Fibroblast of skin of right quadriceps (primary cell): ENCODE measurements around the gene EHD1.

ENCODE experiments used
- DNase-seq: peaks from one replicate; pipeline ENCODE4 v3.0.0-alpha.2; 2013

Gene EHD1

DNA sequence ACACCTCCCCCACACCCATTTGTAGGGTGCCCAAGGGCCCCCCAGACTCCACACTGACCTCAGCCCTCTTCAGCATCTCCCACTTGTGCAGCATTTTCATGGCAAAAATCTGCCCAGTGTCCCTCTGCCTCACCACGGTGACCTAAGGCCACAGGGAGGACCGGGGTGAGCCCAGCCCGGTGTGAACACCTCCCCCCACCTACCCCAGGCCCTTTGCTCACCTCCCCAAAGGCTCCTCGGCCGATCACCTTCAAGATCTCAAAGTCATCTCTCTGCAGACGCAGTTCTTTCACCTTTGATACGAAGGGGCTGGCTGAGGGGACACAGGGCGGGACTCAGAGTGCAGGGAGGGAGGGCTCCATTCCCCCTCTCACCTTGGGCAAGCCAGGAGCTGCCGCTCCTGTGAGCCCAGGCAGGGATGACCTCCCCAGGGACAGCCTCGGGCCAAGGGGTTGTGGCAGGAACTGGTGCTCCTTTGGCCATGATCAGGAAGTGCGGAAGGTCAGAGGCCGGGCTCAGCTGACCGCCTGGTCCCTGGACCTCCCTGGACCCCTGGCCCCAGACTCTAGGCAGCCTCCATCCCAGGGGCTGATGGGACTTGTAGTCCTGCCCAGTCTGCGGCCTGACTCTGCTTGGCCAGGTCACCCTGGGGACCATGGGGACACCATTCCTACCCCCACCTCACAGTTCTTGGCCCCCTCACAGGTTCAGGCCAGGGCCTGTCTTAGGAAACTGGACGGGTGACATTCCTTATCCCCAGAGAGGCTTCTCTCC, 36.6 kb downstream of the EHD1 start:
- no peak for DNase-seq

DNA sequence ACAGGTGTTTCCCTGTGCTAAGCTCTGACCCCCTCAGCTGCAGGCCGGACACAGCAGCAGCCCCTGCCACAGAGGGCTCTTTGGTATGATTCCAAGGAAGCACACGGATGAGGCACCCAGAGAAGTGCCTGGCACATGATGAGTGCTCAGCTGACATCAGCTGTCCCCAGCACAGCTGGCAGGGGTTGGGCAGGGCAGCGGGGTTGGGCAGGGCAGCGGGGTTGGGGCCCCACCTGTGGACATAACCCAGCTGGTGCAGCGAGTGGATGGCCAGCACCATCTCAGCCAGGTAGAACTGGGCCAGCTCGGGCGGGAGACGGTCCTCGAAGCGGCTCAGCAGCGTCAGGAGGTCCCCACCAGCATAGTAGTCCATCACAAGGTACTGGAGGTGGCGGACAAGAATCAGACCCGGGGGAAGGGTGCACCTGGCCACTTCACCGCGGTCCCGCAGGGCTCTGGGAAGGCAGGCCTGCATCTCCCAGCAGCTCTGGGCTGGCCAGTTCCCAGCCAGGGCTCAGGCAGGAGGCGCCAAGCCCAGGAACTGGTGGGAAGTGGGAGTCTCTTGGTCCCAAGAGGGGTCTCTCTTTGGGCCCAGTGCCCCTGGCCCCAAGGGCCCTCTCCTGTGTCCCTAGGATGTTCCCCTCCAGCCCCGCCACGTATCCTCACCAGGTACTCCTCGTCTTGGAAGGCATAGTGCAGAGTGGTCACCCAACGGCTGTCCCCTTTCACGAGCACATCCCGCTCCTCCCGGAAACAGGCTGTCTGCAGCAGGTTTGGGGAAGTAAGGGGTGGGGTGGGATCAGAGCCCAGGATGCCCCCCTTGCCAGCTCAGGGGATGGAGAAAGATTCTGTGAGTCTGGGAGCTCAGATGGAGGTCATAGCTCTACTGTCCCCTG, 38.3 kb downstream of the EHD1 start:
- DNase-seq = no peak

DNA sequence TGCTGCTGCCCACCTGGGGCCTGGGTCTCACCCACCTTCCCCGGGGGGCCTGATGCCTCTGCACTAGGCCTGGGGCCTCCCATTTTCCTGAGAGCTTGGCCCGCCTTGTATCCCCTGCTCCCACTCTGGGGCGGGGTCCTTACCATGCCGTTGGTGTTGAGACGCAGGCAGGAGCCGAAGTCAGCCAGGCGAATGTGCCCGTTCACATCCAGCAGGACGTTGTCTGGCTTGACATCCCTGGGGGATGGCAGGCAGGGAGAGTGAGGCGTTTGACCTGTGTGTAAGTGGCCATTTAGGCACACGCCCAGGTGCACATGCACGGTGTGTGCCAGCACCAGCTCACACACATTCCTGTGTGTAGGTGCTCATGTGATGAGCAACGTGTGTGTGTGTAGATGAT, 39.1 kb downstream of the EHD1 start:
- no peak for DNase-seq

DNA sequence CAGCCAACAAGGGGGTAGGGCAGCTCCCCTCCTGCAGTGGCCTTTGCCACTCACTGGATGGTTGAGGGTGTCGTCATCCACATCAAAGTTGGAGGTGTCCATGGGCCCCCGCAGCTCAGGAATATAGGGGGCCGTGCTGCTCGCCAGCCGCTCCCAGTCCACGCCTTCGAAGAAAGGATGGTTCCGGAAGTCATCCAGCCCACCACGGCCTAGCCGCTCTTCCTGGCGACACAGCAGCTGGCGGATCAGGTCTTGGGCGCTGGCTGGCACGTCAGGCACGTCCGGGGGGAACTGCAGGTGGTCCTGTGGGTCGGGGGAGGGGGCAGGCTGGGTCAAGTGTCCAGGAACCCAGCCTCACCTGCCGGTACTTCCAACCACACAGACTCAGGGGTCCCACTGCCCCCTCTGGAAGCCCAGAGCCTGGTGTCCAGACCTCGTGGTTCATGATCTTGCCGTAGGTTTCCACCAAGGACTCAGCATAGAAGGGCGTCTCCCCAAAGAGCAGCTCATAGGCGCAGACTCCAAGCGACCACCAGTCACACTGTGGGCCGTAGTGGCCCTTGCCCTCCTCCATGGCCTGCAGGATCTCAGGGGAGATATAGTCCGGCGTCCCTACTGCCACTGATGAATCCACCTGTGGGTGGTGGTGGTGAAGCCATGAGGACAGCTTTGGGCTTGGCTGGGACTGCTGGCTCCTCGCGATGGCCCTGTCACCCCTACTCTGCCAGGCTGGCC, 39.7 kb downstream of the EHD1 start:
- DNase-seq = no peak

DNA sequence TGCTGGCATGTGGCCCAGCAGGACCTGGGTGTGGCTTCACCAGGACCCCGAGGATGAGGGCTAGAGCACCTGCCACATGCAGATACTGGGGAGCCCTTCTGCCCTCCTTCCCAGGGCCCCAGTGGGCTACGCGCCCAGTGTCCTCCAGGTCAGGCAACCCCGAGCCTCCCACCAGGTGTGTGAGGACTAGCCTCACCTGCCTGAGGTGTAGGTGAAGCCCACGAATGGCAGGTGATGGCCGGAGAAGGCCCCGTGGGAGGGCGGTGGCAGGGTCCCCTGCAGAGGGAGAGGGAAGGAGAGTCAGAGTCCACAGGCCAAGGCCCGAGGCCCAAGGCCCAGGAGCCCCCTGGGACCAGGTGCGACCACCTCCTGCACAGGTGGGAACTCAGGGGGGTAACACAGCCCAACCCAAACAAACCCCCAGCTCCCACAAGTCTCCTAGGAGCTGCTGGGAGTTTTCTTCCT, 40.5 kb downstream of the EHD1 start:
- no peak for DNase-seq

DNA sequence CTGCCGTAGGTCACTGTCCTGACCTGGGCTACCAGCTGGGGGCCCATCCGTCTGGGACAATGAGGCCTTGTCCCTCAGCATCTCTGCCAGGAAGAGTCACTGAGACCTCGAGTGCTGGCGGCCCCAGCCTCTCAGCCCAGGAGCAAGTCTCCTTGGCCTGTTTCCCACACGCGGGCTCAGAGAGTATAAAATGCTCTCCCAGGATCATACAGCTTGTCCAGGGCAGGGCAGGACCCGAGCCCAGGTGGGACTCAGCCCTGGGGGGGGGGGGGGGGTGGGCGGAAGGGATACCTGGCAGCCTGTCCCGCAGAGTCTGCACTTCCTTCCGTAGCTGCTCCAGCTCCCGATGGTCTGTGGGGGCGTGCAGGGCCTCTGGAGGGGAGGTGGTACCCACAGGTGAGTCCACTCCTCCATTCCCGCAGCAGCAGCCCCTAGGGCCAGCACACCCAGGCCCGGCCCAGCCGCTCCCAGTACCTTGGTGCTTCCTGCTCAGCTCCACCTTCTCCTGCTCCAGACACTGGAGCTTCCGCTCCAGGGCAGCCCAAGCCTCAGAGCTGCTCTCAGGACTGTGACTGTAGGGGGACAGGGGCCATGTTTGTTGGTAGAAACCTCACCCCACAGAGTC, 41.9 kb downstream of the EHD1 start:
- no peak for DNase-seq

DNA sequence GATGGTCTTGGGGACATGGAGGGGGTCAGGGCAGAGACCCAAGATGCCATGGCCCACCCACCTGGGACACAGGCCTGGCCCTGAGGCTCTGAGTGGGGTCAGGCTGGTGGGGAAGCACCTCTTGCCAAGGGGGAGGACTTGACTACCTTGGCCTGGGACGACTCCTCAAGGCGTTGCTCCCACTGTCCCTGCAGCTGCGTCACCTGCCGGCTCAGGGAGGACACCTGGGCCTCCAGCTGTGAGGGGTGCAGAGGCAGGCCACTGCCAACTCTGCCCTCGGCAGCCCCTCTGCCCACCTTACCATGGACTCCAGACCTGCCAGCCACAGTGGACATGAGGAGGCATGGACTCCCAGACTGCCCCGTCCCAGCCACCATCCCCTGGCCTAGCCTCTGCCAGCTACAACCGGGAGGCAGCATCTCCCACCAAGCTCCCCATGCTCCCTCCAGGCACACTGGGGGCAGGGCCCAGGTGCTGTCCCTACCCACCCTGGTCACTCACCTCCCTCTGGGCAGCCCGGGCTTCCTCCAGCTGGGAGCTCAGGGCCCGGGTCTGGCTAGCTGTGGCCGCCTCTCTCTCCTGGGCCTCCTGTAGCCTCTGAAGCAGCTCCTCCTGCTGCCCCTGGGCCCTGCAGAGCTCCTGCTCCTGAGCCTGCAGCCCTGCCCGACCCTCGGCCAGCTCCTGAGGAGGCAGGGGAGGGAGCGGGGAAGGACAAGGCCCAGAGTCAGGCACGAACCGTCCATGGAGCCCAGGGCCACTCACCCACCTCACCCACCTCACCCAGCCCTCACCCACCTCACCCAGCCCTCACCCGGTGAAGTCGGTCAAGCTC, 42.6 kb downstream of the EHD1 start:
- no peak for DNase-seq

DNA sequence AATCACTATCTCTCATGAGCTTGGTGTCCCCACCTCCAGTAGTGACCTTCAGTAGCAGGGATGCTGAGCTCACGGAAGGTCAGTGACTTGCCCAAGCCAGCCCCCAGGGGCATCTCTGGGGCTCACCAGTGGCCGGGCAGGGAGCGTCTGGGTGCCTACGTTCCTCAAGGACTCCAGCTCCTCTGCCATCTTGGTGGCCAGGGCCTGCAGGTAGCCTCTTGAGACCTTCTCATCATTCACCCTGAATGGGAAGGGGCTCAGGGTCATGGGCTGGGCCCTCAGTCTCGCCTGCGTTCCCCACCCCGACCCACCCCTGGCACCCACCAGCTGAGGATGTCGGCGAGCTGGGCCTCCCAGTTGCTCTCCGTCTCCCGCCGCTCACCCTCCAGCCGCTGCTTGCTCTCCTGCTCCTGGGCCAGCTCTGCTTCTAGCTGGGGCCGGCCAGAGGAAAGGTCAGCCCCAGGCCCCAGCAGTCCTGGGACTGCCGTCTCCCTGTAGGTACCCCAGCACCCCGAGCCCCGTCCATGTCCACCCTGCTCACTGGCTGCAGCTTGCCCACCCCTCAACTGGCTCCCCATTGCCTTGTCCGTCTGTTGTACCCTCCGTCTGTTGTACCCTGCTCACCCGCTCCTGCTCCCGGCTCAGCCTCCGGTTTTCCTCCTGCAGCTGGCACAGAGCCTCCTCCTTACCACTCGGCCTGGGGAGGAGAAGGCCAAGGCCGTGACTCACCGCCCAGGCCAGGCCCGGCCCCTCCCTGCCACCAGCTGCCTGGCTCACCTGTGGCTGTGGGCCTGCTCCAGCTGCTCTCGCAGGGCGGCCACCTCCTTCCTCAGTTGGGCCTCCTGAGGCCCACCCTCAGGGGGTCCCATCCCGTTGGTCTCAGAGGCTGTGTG, 43.5 kb downstream of the EHD1 start:
- no peak for DNase-seq

DNA sequence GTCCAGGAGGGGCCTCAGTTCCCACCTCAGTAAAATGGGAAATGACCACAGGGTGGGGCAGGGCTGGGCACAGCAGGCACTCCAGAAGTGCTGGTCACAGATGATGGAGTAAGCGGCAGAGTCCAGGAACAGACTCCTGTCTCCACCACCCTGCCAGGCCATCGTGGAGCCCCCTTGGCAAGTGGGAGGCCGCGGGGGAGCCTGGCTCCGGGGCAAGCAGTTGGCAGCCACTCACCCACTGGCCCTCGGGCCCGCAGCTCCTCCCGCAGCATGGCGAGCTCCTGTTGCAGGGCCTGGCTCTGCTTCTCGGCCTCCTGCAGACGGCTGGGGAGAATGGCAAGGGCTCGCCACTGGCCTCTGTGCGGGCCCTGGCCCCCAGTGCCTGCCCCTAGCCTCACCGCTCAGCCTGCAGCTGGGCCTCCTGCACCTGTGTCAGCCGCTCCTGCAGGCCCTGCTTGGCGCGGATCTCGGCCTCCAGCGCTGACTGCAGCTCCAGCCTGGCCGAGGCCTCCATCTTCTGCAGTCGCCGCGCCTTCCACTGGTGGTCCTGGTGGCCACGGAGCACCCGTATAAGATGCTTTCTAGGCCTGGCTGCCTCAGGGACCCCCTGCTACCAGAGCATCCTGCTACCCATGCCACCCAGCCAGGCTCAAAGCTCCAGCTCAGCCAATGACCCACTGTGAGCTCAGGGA, 44.2 kb downstream of the EHD1 start:
- no peak for DNase-seq

DNA sequence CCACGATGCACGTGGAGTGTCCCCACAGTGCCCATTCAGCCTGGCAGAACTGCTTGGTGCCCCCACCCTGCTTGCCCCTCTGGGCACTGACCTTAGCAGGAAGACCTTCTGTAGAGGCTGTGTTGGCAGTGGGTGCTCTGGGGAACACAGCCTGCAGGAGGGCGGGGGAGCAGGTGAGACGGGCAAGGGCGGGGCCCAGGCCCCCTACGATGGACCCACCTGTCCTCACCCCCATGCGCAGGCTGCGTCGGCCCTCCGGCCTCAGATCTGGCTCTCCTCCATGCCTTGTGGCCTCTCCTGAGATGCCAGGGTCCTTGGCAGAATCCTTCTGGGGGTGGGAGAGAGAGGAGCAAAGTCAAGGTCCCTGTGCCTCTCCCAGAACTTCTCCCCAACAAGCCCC, 44.9 kb downstream of the EHD1 start:
- DNase-seq = no peak

DNA sequence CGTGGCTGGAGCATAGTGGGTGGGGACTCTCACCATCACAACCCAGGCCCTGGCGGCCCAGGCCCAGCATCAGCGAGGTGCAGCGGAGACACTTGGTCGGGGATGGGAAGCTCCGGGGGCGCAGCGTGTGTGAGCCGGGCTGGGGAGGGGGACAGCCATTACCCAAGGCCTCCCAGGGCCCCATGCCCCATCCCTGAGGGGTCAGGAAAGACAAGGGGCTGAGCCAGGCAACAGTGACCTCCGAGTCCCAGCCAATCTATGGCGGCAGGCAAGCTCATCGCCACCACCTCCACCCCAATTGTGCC, 45.3 kb downstream of the EHD1 start:
- DNase-seq = no peak

DNA sequence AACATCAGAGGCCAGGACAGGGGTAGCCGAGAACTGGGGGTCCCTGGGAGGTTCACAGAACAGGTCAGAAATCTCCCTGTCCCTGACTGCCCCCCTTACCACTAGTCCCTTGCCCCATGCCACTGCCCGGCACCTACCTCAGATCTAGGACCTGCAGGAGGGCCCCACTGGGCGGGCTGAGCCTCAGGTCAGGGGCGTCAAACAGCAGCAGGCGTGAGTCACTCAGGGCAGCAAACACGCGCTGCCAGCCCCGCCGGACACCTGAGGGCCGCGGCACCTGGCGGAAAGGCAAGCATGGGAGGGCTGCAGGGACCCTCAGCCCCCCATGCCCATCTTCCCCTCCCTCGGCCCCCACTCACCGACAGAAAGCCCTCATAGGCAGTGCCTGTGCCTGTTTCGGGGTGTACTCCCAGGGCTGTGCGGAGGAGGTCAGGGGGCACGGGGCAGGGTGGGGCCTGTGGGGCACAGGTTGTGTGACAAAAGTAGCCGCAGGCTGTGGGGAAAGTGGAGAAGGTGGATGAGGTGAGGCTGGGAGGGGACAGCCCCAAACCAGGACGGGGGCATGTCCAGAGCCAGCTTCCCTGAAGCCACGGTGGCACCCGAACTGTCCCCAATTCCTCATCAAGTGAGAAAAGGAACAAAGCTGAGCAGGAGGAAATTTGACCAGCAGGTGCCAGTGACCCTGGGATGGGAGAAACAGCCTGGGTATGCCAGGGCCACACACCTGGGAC, 45.8 kb downstream of the EHD1 start:
- DNase-seq = no peak

DNA sequence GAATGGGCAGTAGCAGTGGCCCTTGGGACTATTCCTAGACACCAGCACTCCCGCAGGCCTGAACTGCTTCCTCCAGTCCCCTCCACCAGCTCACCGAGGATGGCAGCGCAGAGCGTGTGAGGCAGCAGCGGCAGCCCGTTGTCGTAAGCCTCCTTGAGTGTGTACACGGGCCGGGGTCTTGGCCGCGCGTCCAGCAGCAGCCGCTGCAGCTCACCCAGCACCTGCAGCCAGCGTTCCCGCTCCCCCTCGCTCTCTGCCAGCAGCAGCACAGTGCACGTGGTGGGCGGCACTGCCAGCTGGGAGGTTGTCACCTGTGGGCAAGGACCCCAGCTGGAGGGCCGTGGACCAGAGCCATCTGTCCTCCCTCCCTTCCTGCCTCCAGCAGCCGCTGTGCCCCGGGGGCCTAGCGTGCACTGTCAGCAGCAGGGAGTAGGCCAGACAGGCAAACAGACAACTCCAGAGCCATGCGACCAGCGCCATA, 47.0 kb downstream of the EHD1 start:
- no peak for DNase-seq

DNA sequence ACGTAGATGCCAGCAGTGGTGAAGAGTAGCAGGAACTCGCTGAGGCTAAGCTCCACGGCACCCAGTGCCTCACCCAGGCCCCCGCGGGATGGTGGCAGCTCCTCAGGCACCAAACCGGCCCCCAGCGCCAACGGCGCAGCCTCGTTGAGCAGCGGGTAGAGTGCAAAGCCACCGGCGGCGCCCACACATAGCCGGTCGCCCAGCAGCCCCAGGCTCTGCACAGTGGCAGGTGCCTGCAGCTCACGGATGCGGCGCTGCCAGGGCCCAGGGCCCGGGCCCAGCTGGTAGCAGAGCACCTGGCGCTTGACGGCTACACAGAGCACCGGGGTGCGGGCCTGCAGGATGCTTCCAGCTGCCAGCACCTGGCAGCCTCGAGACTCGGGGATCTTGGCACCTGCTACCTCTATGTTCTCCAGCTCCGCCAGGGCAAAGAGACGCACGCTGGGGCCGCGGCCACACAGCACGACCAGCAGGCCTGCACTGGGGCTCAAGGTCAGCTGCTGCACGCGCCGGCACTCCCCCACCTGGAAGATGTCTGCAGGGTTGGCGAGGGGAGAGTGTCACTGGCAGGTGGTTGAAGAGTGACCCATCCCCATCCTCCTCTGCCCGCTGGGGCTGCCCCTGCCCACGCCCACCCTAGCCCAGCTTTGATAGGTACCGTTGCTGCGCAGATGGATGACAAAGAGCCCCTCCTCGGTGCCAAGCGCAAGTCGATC, 48.7 kb downstream of the EHD1 start:
- no peak for DNase-seq

DNA sequence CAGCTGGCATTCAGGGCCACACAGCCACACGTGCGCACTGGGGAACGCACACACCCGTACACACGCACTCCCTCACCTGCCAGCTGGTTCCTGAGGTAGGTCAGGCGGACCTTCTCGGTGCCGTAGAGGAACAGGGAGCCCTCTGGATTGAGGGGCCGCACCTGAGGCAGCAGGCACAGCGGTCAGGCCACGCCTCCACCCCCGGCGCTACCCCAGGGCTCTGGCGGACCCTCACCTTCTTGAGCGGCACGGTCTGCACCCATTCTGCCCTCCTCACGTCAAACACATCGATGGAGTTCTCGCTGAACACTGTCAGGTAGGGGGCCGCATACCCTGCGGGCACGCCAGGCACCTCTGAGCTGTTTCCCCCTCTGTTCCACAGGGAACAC, 51.0 kb downstream of the EHD1 start:
- DNase-seq = no peak

DNA sequence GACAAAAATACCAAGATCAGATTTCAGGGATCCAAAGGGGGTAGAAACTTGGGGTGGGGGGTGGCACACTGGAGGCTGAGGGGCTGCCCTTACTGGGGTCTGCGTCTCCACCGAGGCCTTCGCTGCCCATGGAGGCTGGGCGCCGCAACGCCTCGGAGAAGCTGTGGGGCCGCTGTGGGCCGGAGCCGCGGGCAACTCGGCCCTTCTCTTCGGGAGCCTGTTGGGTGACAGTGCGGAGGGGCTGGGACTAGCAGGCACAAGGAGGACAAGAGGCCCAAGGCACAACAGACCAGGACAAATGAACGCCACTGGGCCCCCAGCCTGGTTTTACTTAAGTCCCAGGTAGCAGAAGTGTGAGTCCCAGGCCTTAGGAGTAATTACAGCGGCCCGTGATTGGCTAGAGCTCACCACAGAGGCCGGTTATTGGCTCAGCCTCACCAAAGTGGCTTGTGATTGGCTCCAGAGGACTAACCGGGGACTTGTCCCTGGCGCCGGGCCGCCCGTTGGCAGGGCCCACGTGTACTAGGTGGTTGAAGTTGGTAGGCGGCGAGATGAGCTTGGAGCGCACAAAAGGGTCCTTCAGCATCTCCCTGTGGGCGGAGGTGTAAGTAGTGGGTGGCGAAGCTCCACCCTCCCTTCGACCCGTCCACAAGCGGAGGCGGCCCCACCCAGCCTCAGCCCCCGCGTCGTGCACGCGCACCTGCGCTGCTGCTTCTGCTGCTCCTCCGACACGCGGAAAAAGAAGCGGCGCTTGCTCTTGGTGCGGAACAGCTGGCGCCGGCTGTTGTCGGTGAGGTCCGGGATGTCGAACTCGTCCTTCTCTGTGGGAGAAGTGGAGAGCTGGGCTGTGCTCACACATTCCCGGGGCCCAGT, 51.6 kb downstream of the EHD1 start:
- no peak for DNase-seq

DNA sequence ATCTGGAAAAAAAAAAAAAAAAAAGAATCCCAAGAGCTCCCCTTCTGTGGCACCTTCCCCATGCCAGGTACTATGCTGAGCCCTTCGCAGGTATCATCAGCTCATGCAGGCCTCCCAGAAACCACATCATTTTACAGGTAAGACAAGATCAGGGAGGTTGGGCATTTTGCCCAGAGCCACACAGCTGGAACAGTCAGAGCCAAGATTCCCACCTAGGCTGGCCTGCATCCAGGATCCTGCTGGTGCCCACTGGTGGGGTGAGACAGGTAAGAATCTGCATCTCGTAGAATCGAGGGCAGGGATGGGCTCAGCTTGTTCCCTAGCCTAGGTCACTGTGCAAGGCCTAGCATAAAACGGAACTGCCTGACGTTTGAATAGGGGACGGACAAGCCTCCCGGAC, 52.4 kb downstream of the EHD1 start:
- DNase-seq = no peak

DNA sequence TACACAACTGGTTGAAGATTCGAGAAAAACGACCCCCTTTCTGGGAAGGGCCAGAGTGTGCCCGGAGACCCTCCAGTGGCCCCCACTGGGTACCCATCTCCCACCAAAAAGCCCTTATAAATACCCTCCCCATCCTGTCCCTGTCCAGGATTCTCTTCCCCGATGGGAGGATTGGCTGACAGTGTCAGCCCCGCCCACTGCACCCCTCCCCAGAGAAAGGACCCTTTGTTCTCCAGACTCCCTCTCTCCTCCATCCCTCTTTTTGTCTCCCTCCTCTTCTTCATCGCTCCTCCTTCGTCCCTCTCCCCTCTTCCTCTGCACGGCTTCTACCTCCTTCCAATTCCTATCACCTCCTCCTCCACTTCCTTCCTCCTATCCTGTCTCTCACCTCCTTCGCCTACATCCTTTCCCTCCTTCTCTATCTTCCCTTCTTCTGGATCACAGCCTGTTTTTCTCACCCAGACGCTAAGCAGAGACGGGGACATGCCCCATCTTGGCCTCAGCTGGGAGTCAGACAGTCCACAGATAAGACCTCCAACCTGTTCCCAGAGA, 54.8 kb downstream of the EHD1 start:
- no peak for DNase-seq
